ENCODE measurements around the gene INSR. TPM values are rescaled to one million over a fixed set of nuclear protein-coding genes. Genes with fewer than 3 reads are reported as not detected.
"Not testable (repeated sequence)": the region's sequence is repeated elsewhere in the genome, so short reads cannot be mapped to it uniquely, and the experiment has no call there.

Gene INSR
- total RNA-seq, 1 donor from 2014 or later = 44.7 TPM

GRCh38 chr19:7215176-7215575 is 79.0 kb downstream of the INSR start:
- Mint-ChIP-seq H3K9me3 (no peaks in the 10 kb centered on the region), H3K36me3 (no peaks in the 10 kb centered on the region), H3K4me3 (no peak overlapping the region), H3K27me3 (ENCODE audit: low read depth) (no peaks in the 10 kb centered on the region), H3K4me1 (peaks cover 32% of the 10 kb centered on the region), H3K27ac (no peak overlapping the region)
- TF ChIP-seq CTCF (IDR thresholded peaks at IDR 0.05; ENCODE audit: unreplicated experiment) = no peak
- no peak for DNase-seq (ENCODE audit: low spot score in 2 of 2, unreplicated experiment in 2 of 2)

GRCh38 chr19:7214324-7215089 is 79.7 kb downstream of the INSR start:
- Mint-ChIP-seq H3K9me3 (no peaks in the 10 kb centered on the region), H3K27ac (peak overlapping the region; percentile 92), H3K4me1 (peaks cover 32% of the 10 kb centered on the region), H3K27me3 (ENCODE audit: low read depth) (no peaks in the 10 kb centered on the region), H3K36me3 (no peaks in the 10 kb centered on the region), H3K4me3 (no peak overlapping the region)
- DNase-seq (ENCODE audit: low spot score in 2 of 2, unreplicated experiment in 2 of 2) = no peak
- no peak for TF ChIP-seq CTCF (IDR thresholded peaks at IDR 0.05; ENCODE audit: unreplicated experiment)

GRCh38 chr19:7213628-7214323 is 80.4 kb downstream of the INSR start:
- DNase-seq (ENCODE audit: low spot score in 2 of 2, unreplicated experiment in 2 of 2) = no peak
- peak overlapping the region; percentile 92 for H3K27ac Mint-ChIP-seq
- H3K4me3 Mint-ChIP-seq = no peak overlapping the region
- no peaks in the 10 kb centered on the region for H3K36me3 Mint-ChIP-seq
- peaks cover 32% of the 10 kb centered on the region for H3K4me1 Mint-ChIP-seq
- no peak for TF ChIP-seq CTCF (IDR thresholded peaks at IDR 0.05; ENCODE audit: unreplicated experiment)
- no peaks in the 10 kb centered on the region for H3K27me3 Mint-ChIP-seq (ENCODE audit: low read depth)
- no peaks in the 10 kb centered on the region for H3K9me3 Mint-ChIP-seq

GRCh38 chr19:7211191-7211951 is 82.8 kb downstream of the INSR start:
- peak overlapping the region; percentile 80 for H3K27ac Mint-ChIP-seq
- TF ChIP-seq CTCF (IDR thresholded peaks at IDR 0.05; ENCODE audit: unreplicated experiment) = no peak
- no peaks in the 10 kb centered on the region for H3K27me3 Mint-ChIP-seq (ENCODE audit: low read depth)
- no peaks in the 10 kb centered on the region for H3K36me3 Mint-ChIP-seq
- peaks cover 32% of the 10 kb centered on the region for H3K4me1 Mint-ChIP-seq
- peak overlapping the region; percentile 12 for H3K4me3 Mint-ChIP-seq
- DNase-seq (ENCODE audit: low spot score in 2 of 2, unreplicated experiment in 2 of 2) = no peak
- H3K9me3 Mint-ChIP-seq = no peaks in the 10 kb centered on the region

GRCh38 chr19:7210359-7210758 is 83.9 kb downstream of the INSR start:
- H3K27ac Mint-ChIP-seq = no peak overlapping the region
- H3K36me3 Mint-ChIP-seq = no peaks in the 10 kb centered on the region
- peaks cover 32% of the 10 kb centered on the region for H3K4me1 Mint-ChIP-seq
- no peak overlapping the region for H3K4me3 Mint-ChIP-seq
- no peak for DNase-seq (ENCODE audit: low spot score in 2 of 2, unreplicated experiment in 2 of 2)
- no peaks in the 10 kb centered on the region for H3K27me3 Mint-ChIP-seq (ENCODE audit: low read depth)
- no peaks in the 10 kb centered on the region for H3K9me3 Mint-ChIP-seq
- TF ChIP-seq CTCF (IDR thresholded peaks at IDR 0.05; ENCODE audit: unreplicated experiment) = no peak

- not testable (repeated sequence) for H3K27me3 Mint-ChIP-seq (ENCODE audit: low read depth); H3K36me3 Mint-ChIP-seq
These were observed 84.5 kb downstream of the INSR start for GRCh38 chr19:7209597-7210325.

GRCh38 chr19:7209036-7209435 is 85.2 kb downstream of the INSR start:
- not testable (repeated sequence) for H3K27me3 Mint-ChIP-seq (ENCODE audit: low read depth); H3K36me3 Mint-ChIP-seq; H3K27ac Mint-ChIP-seq; H3K9me3 Mint-ChIP-seq; H3K4me3 Mint-ChIP-seq; DNase-seq (ENCODE audit: low spot score in 2 of 2, unreplicated experiment in 2 of 2)
- H3K4me1 Mint-ChIP-seq = peaks cover 26% of the 10 kb centered on the region

More at GRCh38 chr19:7209597-7210325, 84.5 kb downstream of the INSR start:
- not testable (repeated sequence) for H3K9me3 Mint-ChIP-seq; H3K27ac Mint-ChIP-seq; H3K4me3 Mint-ChIP-seq; DNase-seq (ENCODE audit: low spot score in 2 of 2, unreplicated experiment in 2 of 2)
- H3K4me1 Mint-ChIP-seq = peaks cover 30% of the 10 kb centered on the region

Measured in mesothelial cell of epicardium (in vitro differentiated cells).